KOPT-K1 (cell line): ENCODE data around the gene DOP1A.
A peak's percentile ranks its signal among the peaks of the same experiment; 100 is the strongest.

Experiments
- H3K27ac ChIP-seq: fragments of 200-600 bp; sonication (generic); 2 replicates; pipeline ENCODE4 v1.5.1; 2016; ENCODE audit warnings: antibody characterized with exemption, mild to moderate bottlenecking, low read depth, low read length; ENCODE audit not compliant: poor library complexity, severe bottlenecking
- H3K36me3 ChIP-seq: fragments of 200-600 bp; sonication (generic); 2 replicates; pipeline ENCODE4 v1.5.1; 2017; ENCODE audit warnings: antibody characterized with exemption, mild to moderate bottlenecking, low read length, moderate library complexity; ENCODE audit not compliant: insufficient read depth
- H3K9me3 ChIP-seq: fragments of 200-600 bp; sonication (generic); 2 replicates; pipeline ENCODE4 v1.5.1; 2017; ENCODE audit warnings: antibody characterized with exemption, low read length, mild to moderate bottlenecking; ENCODE audit not compliant: insufficient read depth, poor library complexity, severe bottlenecking

The DOP1A gene

GRCh38 chr6:83192456-83192855, 125.0 kb downstream of the DOP1A start:
- no peaks in the 10 kb centered on the region for H3K36me3 ChIP-seq
- no peaks in the 10 kb centered on the region for H3K9me3 ChIP-seq
- H3K27ac ChIP-seq, result peak overlapping the region; percentile 73

GRCh38 chr6:83192871-83193746, 125.6 kb downstream of the DOP1A start, which contains the start of the genes PGM3 and RWDD2A:
PGM3 (minus strand) TSS chr6:83193265; CDS start chr6:83191012, 2,253 bp downstream.
RWDD2A (plus strand) TSS chr6:83193357; CDS start chr6:83194452, 1,095 bp downstream.
- no peaks in the 10 kb centered on the region for H3K9me3 ChIP-seq
- H3K27ac ChIP-seq, result peak within 1 kb of the TSS; percentile 73
- H3K36me3 ChIP-seq, result no peaks in the 10 kb centered on the region

DNA sequence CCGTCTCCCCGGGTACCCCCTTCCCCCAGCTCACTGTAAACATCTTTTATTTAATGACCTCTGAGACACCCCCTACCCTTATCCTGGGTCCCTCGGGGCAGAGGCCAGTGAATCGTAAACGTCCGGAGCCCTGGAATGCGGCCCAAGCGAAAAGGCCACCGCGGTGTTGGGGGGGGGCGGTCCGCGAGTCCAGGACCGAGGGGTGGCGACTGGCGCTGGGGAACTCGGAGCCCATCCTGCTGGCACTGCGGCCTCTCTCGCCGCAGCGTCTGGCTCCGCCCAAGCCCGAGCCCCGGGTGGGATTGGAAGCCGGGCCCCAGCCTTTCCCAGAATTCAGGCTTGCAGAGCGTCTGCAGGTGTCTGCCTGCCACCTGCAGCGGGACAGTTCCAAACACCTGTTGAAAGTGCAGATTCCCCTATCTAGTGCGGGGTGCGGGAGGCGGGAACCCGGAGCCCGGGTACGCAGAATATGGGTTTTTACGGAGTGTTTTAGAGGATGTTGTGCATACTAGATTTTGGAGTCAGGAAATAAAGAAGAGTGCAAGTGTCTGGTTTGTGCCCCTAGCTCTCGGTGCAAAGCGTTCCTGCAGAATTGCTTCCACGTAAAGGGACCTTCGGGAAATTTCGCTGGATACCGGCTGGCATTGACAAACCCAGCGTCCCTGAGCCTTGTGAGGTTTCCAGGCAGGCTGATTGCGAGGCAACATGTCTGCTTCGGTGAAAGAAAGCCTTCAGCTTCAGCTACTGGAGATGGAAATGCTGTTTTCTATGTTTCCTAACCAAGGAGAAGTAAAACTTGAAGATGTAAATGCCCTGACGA, 126.5 kb downstream of the DOP1A start:
- H3K36me3 ChIP-seq, result no peaks in the 10 kb centered on the region
- H3K27ac ChIP-seq, result peak overlapping the region; percentile 73

DNA sequence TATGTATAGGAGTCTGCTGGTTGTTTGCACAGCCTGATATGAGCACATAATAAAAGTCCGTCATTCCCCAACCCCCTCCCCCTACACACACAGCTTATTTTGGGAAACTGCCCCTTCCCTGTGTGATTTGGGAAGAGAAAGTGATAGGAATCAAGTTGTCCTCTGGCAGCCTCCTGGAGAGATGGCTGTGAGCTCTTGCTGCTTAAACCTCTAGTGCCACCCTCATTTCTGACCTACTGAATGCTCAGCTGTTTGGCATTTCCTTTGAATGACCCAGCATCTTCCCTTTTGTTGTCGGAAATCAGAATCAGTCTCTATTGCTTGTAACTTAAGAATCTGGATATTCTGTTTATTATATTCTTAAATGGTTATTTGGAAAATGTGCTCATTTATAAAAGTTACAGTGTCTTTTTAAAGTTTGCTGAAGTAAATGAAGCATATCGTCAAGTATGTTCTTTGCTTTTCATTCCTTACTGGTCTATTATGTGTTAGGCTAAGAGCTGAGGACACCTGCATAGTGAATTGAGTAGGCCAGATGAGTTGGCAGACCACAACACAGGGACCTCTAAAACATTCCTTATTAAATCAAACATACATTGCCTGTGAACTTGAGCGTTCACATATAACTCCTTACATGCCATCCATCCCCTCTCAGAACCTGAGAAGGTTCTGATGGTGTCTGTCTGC, 131.2 kb downstream of the DOP1A start:
- no peak overlapping the region for H3K27ac ChIP-seq
- H3K9me3 ChIP-seq, result no peaks in the 10 kb centered on the region
- H3K36me3 ChIP-seq, result no peaks in the 10 kb centered on the region

More for the DNA sequence above, 126.5 kb downstream of the DOP1A start:
- no peaks in the 10 kb centered on the region for H3K9me3 ChIP-seq

DNA sequence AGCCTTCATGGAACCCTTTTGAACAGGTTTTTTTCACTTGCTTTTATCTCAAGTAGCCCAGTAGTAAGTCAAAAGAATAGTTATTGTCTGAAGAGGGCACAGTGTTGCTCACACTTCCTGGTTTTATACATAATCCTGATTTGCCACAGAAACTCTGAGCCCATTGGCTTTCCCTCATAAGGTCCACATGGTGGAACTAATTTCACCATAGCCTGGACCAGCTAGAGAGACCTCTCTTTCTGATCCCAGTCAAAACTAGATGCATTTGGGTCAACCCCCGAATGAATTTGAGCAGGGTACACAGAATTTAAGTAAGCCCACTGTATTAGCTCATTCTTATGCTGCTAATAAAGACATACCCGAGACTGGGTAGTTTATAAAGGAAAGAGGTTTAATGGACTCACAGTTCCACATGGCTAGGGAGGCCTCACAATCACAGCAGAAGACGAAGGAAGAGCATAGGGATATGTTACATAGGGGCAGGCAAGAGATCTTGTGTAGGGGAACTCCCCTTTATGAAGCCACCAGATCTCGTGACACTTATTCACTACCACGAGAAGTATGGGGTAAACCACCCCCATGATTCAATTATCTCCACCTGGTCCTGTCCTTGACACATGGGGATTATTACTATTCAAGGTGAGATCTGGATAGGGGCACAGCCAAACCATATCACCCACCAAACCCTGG, 131.8 kb downstream of the DOP1A start:
- no peaks in the 10 kb centered on the region for H3K36me3 ChIP-seq
- no peak overlapping the region for H3K27ac ChIP-seq
- H3K9me3 ChIP-seq, result no peaks in the 10 kb centered on the region

- Histone ChIP-seq H3K9me3 (no peaks in the 10 kb centered on the region), H3K36me3 (no peaks in the 10 kb centered on the region), H3K27ac (no peak overlapping the region)
Measured at GRCh38 chr6:83199863-83200225, 132.4 kb downstream of the DOP1A start.

- no peak overlapping the region for H3K27ac ChIP-seq
- H3K9me3 ChIP-seq, result no peaks in the 10 kb centered on the region
- H3K36me3 ChIP-seq, result no peaks in the 10 kb centered on the region
Measured at GRCh38 chr6:83202031-83202430, 134.6 kb downstream of the DOP1A start.

GRCh38 chr6:83215131-83216047, 147.9 kb downstream of the DOP1A start:
- Histone ChIP-seq H3K27ac (no peak overlapping the region), H3K9me3 (no peaks in the 10 kb centered on the region), H3K36me3 (no peaks in the 10 kb centered on the region)

- Histone ChIP-seq H3K9me3 (no peaks in the 10 kb centered on the region), H3K27ac (no peak overlapping the region), H3K36me3 (no peaks in the 10 kb centered on the region)
Measured at GRCh38 chr6:83216806-83217205, 149.3 kb downstream of the DOP1A start.
